K562 (cell line): ENCODE measurements around the gene CDK5R1. TPM values are rescaled to one million over a fixed set of nuclear protein-coding genes. Genes with fewer than 3 reads are reported as not detected.

Source experiments
- BCOR ChIP-seq: fragments of 450-650 bp; IDR thresholded peaks from 2 replicates; pipeline ENCODE4 v1.6.1; 2016
- CBX5 ChIP-seq: IDR thresholded peaks from 2 replicates; pipeline ENCODE4 v1.6.1; 2014; ENCODE audit warnings: low read depth, borderline replicate concordance
- EP300 ChIP-seq: IDR thresholded peaks from 2 replicates; pipeline ENCODE4 v1.6.1; 2012; ENCODE audit warnings: low read length, improper control_type of control experiment
- HDAC3 ChIP-seq: fragments of 450-650 bp; IDR thresholded peaks from 2 replicates; pipeline ENCODE4 v1.6.1; 2018; ENCODE audit warnings: borderline replicate concordance, mild to moderate bottlenecking, moderate library complexity; ENCODE audit not compliant: partially characterized antibody
- IRF2 ChIP-seq: sonication (generic); formaldehyde crosslinking; IDR thresholded peaks from 2 replicates; pipeline ENCODE4 v1.8.1; 2022; ENCODE audit warnings: mild to moderate bottlenecking, missing genetic modification reagents
- KHSRP ChIP-seq: fragments of 450-650 bp; IDR thresholded peaks from 2 replicates; pipeline ENCODE4 v1.6.1; 2017
- MAFK ChIP-seq: IDR thresholded peaks from 2 replicates; pipeline ENCODE4 v1.6.1; 2011; ENCODE audit warnings: low read length, improper control_type of control experiment
- OTX1 ChIP-seq: fragments of 450-650 bp; formaldehyde crosslinking; IDR thresholded peaks from 2 replicates; pipeline ENCODE4 v1.4.0; 2022; ENCODE audit warnings: mild to moderate bottlenecking
- PTBP1 ChIP-seq: fragments of 200-400 bp; formaldehyde crosslinking; IDR thresholded peaks from 2 replicates; pipeline ENCODE4 v1.6.1; 2017; ENCODE audit warnings: low read depth, low read length
- RHOXF2B ChIP-seq: fragments of 250-450 bp; sonication (Bioruptor Pico); conservative IDR thresholded peaks from 2 replicates; pipeline ENCODE4 v1.5.1; 2021
- SIN3A ChIP-seq, 2 experiments: fragments of 150-350 bp in 1 of 2; IDR thresholded peaks; 2 replicates each; pipeline ENCODE4 v1.6.1; 2011 to 2016; ENCODE audit warnings: borderline replicate concordance in 2 of 2, low read depth in 2 of 2, low read length in 2 of 2, mild to moderate bottlenecking in 2 of 2, moderate library complexity in 2 of 2; ENCODE audit not compliant: control insufficient read depth in 1 of 2
- SIX5 ChIP-seq, 2 experiments: IDR thresholded peaks; 2 replicates each; pipeline ENCODE4 v1.6.1; 2011; ENCODE audit warnings: low read length in 2 of 2, borderline replicate concordance in 1 of 2, low read depth in 1 of 2, mild to moderate bottlenecking in 1 of 2, moderate library complexity in 1 of 2; ENCODE audit not compliant: insufficient read depth in 1 of 2
- SLC30A9 ChIP-seq: fragments of 250-450 bp; sonication (Bioruptor Pico); IDR thresholded peaks from 2 replicates; pipeline ENCODE4 v1.8.0; 2022; ENCODE audit warnings: mild to moderate bottlenecking, moderate library complexity
- SMARCE1 ChIP-seq: fragments of 450-650 bp; IDR thresholded peaks from 2 replicates; pipeline ENCODE4 v1.7.1; 2016; ENCODE audit warnings: mild to moderate bottlenecking
- TEAD2 ChIP-seq: fragments of 450-650 bp; IDR thresholded peaks from 2 replicates; pipeline ENCODE4 v1.6.1; 2016; ENCODE audit warnings: missing genetic modification characterization, control low read depth, missing compliant biosample characterization
- ZEB2 ChIP-seq: fragments of 450-650 bp; IDR thresholded peaks from 2 replicates; pipeline ENCODE4 v1.6.1; 2016
- polyA plus RNA-seq, 8 experiments: library from polyadenylated mRNA; depleted of rRNA in 4 of 8; stranded (reverse) in 5 of 8; unstranded in 3 of 8; fragments of >200 nt; fragmentation: Nextera tagmentation in 2 of 8; fragmentation: Illumina TruSeq in 1 of 8; extraction: Ambion mirVana in 2 of 8; extraction: Trizol in 1 of 8; gene quantifications; 2 replicates each; pipeline versions ENCODE4 v1.2.1 to v1.2.3, GENCODE V29; 2011 to 2014; ENCODE audit warnings: inconsistent platforms in 1 of 8, missing spikeins in 1 of 8
- total RNA-seq, 7 experiments: library from RNA; depleted of rRNA in 6 of 7; stranded (reverse); fragments of >200 nt in 6 of 7; fragmentation: Illumina TruSeq in 2 of 7; extraction: Trizol in 2 of 7; gene quantifications; 2 replicates each; pipeline versions ENCODE4 v1.2.1 to v1.2.3, GENCODE V29; 2011 to 2021; ENCODE audit warnings: low replicate concordance in 1 of 7
- TF ChIP-seq, protein P1 (sequence below), 2 experiments: fragments of 450-650 bp; formaldehyde crosslinking in 1 of 2; IDR thresholded peaks; 2 replicates each; pipeline versions ENCODE4 v1.4.0 to v1.6.1; 2014 to 2020; ENCODE audit warnings: mild to moderate bottlenecking in 2 of 2, borderline replicate concordance in 1 of 2, low read depth in 1 of 2
- TF ChIP-seq, protein P2 (sequence below): fragments of 450-650 bp; formaldehyde crosslinking; IDR thresholded peaks from 2 replicates; pipeline ENCODE4 v1.4.0; 2022; ENCODE audit warnings: missing genetic modification characterization
- TF ChIP-seq, protein P3 (sequence below): fragments of 250-450 bp; sonication (Bioruptor Pico); IDR thresholded peaks from 2 replicates; pipeline ENCODE4 v1.4.0; 2020; ENCODE audit warnings: mild to moderate bottlenecking

The CDK5R1 gene
- total and polyA plus RNA-seq, 9 of the 15 experiments (the other 6 are each of a cell fraction or from before 2014, with no cell fraction given) = 0.10 to 4.8 (median 2.3) TPM

DNA sequence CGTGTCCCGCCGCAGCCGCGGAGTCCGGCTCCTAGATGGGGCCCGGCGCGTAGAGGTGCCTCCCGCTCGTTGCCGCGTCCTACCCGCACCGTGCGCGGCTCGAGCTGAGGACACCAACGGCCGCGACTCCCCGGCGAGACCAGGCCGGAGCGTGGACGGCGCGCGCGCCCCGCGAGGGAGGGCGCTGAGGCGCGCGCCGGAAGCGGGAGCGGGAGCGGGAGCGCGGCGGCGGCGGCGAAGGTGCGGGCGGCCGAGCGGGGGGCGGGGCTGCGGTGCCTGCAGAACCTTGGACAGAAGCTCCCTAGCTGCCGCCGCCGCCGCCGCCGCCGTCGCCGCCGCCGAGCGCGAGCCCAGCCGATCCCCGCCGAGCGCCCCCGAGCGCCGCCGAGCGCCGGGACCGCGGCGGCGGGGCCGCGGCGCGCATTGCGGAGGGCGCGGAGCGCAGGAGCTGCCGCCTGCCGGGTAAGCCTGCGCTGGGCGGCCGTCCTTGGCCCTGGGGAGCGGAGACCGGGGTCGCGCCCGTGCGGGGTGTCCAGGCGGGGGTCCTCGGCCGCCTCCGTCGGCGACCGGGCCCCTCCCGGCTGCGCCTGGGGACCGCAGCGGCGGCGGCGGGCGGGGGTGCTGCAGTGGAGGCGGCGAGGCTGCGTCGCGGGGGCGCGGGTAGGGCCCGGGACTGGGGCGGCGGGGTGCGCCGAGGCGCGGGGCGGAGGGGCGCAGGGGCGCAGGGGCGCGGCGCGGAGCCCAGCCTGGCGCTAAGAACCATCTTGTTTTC, at the start of gene CDK5R1 (continued):
- TF ChIP-seq, protein P1, sequence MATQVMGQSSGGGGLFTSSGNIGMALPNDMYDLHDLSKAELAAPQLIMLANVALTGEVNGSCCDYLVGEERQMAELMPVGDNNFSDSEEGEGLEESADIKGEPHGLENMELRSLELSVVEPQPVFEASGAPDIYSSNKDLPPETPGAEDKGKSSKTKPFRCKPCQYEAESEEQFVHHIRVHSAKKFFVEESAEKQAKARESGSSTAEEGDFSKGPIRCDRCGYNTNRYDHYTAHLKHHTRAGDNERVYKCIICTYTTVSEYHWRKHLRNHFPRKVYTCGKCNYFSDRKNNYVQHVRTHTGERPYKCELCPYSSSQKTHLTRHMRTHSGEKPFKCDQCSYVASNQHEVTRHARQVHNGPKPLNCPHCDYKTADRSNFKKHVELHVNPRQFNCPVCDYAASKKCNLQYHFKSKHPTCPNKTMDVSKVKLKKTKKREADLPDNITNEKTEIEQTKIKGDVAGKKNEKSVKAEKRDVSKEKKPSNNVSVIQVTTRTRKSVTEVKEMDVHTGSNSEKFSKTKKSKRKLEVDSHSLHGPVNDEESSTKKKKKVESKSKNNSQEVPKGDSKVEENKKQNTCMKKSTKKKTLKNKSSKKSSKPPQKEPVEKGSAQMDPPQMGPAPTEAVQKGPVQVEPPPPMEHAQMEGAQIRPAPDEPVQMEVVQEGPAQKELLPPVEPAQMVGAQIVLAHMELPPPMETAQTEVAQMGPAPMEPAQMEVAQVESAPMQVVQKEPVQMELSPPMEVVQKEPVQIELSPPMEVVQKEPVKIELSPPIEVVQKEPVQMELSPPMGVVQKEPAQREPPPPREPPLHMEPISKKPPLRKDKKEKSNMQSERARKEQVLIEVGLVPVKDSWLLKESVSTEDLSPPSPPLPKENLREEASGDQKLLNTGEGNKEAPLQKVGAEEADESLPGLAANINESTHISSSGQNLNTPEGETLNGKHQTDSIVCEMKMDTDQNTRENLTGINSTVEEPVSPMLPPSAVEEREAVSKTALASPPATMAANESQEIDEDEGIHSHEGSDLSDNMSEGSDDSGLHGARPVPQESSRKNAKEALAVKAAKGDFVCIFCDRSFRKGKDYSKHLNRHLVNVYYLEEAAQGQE (IDR thresholded peaks at IDR 0.05; ENCODE audit: borderline replicate concordance) = peak; percentile 90
- TF ChIP-seq, protein P1 (CRISPR knock-in tag; IDR thresholded peaks at IDR 0.05; ENCODE audit: low read depth) = peak; percentile 95
- TF ChIP-seq EP300 (no peak), HDAC3 (no peak), TEAD2 (no peak), SIN3A (IDR thresholded peaks at IDR 0.05; ENCODE audit: borderline replicate concordance in 2 of 2, control insufficient read depth in 1 of 2, low read depth in 2 of 2, low read length in 2 of 2) (no peak), SMARCE1 (no peak), RHOXF2B (no peak), BCOR (no peak), SIX5 (IDR thresholded peaks at IDR 0.05; ENCODE audit: borderline replicate concordance in 1 of 2, insufficient read depth in 1 of 2, low read depth in 1 of 2, low read length in 2 of 2) (no peak), MAFK (no peak), IRF2 (CRISPR knock-in tag) (no peak), KHSRP (no peak), CBX5 (no peak), OTX1 (CRISPR knock-in tag) (no peak), PTBP1 (no peak), ZEB2 (no peak), SLC30A9 (CRISPR knock-in tag) (no peak)
- TF ChIP-seq, protein P2, sequence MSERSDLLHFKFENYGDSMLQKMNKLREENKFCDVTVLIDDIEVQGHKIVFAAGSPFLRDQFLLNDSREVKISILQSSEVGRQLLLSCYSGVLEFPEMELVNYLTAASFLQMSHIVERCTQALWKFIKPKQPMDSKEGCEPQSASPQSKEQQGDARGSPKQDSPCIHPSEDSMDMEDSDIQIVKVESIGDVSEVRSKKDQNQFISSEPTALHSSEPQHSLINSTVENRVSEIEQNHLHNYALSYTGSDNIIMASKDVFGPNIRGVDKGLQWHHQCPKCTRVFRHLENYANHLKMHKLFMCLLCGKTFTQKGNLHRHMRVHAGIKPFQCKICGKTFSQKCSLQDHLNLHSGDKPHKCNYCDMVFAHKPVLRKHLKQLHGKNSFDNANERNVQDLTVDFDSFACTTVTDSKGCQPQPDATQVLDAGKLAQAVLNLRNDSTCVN (CRISPR knock-in tag) = no peak
- TF ChIP-seq, protein P3, sequence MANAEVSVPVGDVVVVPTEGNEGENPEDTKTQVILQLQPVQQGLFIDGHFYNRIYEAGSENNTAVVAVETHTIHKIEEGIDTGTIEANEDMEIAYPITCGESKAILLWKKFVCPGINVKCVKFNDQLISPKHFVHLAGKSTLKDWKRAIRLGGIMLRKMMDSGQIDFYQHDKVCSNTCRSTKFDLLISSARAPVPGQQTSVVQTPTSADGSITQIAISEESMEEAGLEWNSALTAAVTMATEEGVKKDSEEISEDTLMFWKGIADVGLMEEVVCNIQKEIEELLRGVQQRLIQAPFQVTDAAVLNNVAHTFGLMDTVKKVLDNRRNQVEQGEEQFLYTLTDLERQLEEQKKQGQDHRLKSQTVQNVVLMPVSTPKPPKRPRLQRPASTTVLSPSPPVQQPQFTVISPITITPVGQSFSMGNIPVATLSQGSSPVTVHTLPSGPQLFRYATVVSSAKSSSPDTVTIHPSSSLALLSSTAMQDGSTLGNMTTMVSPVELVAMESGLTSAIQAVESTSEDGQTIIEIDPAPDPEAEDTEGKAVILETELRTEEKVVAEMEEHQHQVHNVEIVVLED (CRISPR knock-in tag) = peak; percentile 16; the same call in 1 of the 2 replicates
